HG02840 (cell line): Measurements from ENCODE around the gene BARHL2.

Source experiments
- ATAC-seq: cut with Tn5 transposase; IDR thresholded peaks from one replicate; pipeline ENCODE4 v1.9.1; 2021; ENCODE audit warnings: mild to moderate bottlenecking, moderate library complexity, moderate number of reproducible peaks; ENCODE audit not compliant: unreplicated experiment, low FRiP score

The BARHL2 gene

DNA sequence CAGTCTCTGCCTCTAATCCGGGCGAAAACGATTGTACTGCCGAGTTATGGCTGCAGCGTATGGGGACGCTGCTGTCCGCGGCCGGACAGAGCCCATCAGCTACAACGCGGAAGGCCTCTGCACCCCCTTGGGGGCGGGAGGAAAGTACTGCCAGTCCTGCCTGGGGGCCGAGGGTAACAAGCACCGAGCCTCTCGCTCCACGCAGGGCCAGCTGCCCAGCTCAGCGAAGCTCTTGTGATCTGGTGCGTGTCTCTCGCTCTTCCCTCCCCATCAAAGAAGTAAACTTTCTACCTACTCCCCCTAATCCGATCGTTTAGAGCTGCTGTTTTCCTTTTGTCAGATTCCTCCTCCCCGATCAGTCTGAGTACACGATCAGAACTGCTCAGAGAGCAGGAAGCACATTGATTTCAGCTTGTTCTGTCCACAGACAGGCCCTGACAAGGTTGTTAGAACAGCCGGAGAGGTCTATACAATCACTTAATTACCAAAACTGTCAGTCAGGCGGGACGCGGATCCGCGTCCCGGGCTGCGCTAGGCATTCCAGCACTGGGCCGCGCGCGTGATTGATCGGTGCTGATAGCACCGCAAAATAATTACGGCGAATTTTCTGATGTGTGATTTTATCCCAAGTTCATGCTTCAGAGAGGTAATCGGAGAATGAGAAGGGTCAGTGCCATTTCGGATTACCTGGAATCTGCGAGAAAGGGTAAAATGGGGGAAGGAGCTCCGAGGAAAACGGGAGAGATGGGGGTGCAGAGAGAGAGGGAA, 8.7 kb upstream of the BARHL2 start:
- ATAC-seq = no peak

DNA sequence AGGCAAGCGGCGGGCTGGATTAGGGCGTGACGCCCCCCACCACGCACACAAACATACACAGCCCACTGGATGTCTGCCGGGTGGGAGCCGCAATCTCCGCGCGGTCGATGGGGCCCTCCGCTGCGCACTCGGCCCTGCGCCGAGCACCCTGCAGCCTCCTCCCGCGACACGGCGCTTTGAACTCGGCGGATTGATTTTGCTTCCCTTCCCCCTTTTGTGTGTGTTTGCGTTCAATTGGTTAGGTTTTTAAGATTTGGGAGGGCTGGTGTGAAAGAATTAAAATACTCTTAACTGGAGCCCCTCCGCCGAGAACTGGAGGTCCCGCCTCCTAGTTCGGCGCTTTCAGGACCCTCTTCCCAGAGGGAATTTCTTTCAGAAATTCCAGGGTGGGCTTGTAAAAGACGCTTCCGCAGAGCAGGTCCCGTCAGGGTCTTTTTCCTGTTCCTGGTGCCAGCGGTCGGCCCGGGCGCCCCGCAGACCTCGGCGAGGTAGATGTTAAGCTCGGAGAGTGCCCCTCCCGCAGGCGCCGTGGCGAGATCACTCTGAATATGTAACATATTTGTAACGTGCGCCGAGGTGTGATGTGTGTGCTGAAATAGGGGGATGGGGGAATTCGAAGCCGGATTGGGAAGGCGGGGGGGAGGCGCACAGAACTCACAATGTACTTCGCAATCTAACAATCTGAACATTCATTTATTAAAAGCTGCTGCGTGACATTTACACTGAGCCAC, 8.0 kb upstream of the BARHL2 start:
- no peak for ATAC-seq

DNA sequence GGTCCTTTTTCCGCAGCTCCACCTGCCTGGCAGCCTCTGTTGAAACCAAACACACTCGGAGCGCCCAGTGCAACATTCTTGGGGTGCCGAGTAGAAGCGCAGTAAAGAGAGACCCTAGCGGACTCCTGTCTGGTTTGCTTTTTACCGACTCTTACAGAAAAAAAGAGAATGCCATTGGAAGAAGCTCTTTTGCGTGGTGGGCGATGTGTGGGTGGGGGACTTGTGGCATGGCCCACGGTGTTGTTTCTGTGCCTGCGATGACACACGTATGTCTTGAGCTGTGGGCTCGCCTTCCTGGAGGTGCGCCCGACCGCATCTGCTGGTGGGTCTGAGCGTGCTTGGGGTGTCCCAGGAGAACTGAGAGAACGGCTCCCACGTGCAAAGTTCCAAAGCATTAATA, 7.3 kb upstream of the BARHL2 start:
- no peak for ATAC-seq

DNA sequence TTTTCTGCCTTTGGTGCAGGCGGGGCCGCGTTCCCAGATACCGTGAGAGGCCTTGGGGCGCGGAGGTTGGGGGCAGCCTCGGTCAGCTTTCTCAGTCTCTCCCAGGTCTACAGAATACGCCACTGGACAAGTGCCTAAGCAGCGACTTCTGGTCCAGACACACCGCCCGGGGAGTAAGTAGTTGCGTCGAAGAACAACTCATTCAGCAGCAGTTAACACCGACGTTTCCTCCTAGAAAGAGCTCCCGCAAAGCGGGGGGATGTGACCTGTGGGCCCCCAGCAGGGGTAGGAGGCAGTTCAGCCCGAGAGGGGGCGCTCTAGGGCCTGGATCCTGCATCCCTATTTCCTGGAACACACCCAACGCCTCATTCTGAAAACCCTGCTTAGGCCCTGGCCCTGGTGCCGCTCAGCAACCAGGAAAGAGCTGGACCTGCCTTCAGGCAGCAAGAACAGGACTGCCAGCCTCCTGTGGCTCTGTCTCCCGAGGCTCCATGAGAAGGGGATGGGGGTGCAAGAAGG, 6.5 kb upstream of the BARHL2 start:
- no peak for ATAC-seq

DNA sequence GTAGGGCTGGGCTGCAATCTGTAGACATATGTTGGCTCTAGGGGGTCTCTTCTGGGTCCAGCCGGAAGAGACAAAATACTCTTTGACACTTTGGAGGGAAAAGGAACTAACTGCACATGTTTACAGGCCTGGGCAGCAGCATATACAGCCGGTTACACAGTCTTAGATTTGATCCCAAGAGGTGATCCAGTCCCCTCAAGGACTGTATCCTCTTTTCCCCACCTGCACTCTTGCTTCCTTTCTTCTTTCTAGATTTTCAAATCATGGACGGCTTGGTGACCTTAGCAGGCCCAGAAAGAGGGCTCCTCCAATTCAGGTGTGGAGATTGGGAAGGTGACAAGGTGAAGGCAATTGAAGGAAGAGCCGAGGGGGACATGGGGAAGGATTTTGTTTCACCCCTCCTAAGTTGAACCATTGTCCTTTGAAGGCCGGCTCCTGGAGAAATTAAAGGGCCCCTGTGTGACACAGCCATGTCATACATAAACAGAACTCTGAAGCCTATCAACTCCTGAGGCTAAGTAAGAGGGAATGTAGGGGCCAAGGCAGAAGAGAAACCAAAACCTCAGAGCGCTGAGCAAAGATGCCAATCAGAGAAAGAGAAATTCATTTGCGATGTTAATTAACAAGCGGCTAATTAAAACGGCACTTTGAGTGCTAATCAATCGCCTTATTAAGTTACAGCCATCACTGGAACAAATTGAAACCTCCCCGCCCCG, 5.9 kb upstream of the BARHL2 start:
- ATAC-seq = no peak

DNA sequence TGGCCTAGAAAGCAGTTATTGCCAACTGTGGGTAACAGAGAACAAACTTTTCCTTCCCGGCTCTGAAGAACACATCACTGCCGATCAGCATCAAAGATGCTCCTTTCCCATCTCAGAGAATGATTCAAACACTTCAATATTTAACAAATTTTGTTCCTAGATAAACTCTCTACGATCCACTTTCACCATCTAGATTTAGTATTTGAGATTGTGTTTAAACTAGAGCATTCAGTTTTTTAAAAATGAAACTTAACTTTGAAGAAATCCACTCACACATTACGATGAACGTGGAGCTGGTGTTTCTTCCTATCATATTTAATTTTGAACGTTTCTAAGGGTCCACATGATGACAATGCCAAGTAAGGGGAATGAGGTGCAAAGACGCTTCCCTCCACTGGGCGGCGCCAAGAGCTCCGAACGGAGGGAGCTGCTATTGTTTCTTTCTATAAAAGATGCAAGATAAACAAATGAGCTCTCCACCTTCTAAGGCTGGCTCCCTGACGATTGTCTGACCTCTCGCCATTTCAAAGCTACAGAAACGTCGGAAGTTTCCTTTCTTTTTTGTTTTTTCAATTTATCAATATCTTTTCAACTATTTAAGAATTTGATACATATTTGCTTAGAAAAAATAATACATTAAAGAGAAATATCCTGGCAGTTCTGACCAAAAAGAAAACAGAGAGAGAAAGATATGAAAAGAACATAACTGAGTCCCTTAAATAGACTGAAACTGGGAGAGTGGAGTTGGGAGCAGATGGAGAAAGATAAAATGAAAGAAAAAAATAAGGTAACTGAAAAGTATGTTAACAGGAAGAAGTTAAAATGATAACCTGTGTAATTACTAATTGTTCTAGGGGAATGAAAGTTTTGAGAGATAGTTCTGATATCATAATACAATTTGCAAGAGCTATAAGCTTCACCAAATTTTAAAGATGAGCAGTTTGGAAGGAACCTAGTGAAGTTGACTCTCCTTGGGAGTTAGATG, 4.4 kb upstream of the BARHL2 start:
- ATAC-seq = no peak

DNA sequence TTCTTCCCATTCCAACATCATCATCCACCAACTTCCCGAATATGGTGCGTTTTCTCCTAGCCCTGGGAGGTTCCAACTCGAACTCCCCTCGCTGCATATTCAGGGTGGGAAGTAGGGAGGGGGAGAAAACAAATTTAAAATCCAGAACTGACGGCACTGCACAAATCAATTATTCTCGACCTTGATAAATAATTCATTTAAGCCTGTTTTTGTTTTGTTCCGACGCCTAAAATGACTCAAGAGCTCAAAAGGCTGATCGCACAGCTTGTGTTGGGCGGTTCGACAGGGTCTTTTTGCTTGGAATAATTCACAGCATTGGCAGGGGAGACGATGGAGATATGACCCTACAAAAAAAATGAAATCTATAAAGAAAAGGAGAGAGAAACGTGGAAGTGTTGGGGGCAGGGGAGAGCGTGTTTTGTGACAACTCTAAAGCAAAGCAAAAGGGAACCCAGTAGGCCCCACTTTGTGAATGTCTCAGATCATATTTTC, 3.1 kb upstream of the BARHL2 start:
- ATAC-seq = no peak

DNA sequence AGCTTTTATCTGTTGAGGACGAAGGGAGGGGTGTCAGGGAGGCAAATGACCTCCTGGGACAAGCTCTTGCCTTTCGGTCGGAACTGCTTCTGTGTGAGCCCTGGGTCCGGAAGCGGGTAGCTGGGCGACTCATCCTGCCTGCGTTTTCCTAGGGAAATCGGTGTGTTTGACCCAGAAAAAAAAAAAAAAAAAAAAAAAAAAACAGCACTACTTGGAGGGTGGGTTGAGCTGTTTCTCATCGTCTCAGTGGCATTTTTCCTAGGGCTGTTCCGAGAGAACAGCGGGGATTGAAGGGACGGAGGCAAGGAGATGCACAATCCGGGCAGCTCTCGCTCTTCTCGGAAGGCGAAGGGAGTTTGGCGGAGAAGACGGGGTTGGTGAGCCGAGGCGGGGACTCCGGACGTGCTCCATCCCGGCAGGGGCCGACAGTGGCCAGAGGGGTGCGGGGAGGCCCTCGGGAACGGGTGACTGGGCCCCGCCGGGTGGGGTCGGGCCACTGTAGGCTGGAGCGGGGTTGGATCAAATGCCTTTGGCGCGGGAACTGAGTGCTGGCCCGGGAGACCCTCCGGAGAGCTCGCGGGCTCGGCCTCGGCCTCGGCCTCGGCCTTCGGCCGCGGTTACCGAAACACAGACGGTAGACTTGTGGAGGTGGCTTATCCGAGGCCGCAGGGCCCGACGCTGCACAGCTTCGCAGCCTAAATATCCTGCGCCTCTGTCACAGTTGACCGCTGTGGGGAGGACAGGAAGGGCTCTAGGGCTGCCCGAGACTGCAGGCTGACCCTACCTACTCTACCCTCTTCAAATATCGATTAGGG, 2.4 kb upstream of the BARHL2 start:
- ATAC-seq = no peak

DNA sequence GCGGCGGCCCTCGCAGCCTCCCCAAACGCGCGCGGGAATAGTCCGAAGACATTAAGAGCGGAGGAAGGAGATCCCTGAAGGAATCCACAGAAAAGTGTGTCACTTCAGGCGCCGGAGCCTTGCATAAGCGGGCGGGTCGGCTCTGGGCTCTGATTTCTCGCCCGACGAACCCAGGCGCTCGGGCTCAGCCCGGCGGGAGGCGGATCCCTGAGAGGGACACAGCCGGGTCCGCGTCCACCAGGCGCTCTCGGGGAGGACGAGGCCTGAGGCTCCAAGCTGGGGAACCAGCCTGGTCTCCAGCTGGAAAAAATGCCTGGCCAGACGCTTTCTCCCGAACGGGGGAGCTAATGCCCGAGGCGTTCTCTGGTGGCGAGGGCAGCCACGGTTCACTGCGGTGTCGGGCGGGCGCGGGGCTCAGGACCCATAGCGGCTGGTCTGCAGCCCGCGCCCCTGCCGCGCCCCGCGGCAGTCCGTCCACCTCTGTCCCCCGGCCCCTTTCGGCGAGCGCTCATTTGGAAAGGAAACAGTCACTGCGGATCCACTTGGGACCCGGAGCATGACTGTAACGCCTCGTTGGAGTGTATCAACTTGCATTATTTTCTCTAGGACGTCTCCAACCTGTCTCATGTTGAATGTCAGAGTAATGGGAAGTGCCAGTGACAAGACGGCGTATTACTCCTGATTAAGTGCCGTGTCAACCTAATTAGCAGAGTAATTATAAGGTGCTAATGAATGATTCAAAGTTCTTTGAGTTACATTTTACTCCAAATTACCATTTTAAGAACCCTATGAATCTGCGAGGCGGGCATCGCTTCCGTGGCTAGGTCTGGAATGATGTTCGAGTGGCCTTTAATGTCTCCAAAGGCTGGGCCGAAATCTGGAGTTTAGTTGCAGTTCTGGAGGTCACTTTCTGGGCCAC, 1.6 kb upstream of the BARHL2 start:
- no peak for ATAC-seq

DNA sequence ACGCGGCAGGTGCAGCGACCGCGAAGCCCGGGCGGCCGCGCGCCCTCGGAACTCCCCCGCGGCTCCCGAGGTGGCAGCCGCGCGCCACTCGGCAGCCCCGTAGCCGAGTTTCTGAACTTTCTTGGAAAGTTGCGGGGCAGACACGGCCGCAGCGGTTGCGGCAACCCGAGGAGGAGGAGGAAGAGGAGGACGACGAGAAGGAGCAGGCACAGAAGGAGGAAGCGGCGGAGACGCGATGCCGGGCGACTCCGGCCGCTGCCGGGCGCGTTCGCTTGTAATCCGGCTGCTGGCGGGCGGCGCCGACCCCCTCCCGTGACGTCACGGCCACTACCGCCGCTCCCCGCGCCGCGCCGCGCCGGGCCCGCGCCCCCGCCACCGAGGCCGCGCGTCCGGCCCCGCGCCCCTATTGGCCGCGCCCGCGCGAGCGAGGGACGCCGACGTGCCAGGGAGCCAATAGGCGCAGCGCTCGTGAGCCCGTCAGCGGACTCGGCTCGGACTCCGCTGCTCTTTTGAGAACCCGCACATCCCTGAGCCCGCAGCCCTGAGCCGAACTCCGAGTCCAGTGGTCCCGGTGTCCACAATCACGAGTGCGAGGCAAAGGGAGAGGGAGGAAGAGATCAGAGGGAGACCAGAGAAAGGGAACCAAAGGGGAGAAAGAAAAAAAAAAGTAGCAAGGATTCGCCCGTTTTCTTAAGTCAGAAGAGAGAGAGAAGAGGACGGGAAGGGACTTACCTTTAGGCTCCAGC, 736 bp upstream of the BARHL2 start:
- ATAC-seq = no peak

DNA sequence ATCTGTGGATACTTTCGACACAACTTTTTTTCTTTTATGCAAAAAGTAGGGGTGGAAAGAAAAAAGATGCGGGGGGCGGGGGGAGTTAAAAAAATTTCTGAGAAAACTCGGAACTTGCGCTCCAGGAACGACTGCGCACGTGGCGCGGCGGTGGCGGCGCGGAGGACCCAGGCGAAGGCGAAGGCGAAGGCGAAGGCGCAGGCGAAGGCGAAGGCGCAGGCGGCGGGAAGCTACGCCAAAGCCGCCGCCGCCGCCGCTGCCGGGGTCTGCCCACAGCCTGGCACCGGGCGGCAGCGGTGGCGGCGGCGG, 208 bp upstream of the BARHL2 start:
- no peak for ATAC-seq

DNA sequence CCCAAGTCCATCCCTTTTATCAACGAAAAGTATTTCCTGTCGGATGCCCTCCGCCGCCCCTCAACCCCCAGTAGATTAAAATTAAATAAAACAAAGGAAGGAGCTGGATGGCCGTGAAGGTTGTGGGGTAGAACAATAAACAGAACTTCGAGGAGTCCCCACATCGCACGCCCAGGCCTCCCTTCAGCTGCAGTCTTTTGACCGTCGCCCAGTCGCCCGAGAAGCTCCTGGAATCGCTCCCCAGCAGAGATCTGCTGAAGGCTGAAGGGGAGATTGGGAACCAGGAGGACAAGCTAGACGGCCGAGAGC, 905 bp downstream of the BARHL2 start:
- ATAC-seq = no peak

DNA sequence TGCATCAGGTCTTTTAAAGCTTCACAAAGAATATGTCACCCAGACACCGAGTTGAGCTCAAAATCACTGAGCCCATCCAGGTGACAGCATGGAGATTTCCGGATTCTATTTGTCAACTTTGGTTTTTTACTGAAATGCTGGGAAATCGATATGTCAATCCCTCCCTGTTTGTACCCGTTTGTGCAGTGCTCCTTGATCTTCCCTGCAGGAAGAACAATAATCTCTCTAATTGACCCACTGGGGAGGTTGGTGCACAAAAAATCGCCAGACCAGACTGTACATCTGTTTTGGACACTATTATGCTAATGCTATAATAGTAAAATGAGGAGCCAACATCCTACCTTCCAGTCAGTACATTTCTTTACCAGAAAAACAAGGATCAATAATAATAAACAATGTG, 1.8 kb downstream of the BARHL2 start:
- no peak for ATAC-seq

DNA sequence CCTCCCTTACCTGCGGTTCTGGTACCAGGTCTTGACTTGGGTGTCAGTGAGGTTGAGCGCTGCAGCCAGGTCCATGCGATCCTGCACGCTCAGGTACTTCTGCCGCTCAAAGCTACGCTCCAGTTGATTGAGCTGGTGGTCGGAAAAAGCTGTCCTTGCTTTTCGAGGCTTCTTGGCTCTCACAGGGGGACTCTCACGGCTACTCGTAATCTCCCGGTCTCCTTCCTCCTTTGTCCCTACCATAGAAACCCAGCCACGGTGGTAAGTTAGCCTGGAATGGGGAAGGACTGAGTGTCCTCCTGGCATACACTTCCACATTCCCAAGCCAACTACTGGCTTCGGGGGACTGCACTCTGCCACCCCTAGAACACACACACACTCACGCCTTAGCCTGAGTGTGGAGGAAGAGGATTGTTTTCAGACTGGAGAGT, 2.6 kb downstream of the BARHL2 start:
- no peak for ATAC-seq

DNA sequence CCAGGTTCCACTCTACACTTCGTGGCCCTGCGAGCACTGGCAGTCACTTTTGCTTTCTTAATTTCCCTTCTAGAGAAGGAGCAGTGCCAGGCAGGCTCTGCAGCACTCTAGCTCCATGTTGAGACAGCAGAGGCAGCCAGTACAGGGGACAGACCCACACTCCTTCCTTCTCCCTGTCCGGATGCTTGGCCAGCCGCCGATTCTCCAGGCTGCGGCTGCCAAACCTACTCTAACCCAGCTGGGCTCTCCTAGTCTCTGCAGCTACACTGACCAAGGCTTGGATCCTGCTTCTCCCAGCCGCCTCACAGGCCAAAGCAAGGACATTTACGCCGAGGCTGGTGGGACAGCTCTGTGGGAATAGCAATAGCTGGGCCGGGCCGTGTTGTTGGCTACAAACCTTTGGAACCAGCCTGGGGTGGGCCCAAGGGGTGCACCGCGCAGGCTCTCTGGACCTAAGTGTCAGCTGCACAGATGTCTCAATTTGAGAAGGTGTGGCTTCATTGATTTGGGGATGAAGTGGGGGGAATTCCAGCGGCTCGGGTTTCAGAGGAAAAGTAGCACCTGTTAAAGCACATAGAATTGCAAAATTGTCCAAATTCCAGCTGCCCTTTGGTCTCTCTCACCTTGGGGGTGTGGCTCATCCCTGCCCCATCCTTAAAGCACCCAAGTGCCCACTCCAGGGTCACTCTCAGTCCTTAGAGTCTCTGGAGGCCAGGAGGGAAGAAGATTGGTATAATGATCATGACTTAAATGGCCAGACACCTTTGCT, 3.2 kb downstream of the BARHL2 start:
- ATAC-seq = no peak

DNA sequence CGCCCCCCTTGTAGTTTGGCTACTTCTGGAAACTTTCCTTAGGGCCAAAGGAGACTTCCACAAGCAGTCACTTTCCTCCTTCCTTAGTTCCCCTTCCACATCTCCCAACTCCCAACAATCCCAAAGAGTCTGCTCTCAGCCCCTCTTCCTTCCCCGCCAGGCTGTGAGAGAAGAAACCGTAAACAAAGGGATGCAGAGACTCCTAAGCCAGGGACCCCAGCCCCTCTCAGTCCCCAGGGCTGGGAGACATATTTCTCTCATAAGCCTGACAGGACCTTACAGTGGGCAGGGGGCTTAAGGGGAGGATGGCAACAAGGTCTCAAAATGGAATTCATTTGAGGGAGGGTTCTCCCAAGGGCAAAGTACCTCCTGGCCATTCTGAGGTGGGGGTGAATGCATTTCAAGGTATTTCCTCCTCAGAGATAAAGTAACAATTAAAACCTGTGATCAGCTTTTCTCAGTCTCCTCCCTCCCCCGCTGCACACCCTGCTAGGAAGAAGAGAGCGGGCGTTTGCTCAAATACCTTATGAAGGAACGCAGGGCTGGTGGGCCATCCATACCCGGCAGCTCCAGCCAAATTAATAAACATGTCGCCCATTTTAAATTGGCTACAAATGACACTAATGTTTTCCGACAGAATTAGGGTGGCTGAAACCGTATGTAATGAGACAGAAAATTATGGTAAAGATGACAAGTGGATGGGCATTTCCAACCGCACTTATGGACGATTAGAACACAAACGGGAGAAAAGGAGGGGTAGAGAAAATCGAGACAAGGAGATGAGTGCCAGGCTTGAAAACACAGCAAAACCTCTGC, 4.0 kb downstream of the BARHL2 start:
- ATAC-seq = no peak
